HG02678 (cell line): ENCODE data around the gene PTPN4.
A peak's percentile ranks its signal among the peaks of the same experiment; 100 is the strongest.

Experiments used
- ATAC-seq: cut with Tn5 transposase; IDR thresholded peaks from one replicate; pipeline ENCODE4 v1.9.1; 2021; ENCODE audit warnings: mild to moderate bottlenecking, moderate library complexity; ENCODE audit not compliant: unreplicated experiment

Gene PTPN4

DNA sequence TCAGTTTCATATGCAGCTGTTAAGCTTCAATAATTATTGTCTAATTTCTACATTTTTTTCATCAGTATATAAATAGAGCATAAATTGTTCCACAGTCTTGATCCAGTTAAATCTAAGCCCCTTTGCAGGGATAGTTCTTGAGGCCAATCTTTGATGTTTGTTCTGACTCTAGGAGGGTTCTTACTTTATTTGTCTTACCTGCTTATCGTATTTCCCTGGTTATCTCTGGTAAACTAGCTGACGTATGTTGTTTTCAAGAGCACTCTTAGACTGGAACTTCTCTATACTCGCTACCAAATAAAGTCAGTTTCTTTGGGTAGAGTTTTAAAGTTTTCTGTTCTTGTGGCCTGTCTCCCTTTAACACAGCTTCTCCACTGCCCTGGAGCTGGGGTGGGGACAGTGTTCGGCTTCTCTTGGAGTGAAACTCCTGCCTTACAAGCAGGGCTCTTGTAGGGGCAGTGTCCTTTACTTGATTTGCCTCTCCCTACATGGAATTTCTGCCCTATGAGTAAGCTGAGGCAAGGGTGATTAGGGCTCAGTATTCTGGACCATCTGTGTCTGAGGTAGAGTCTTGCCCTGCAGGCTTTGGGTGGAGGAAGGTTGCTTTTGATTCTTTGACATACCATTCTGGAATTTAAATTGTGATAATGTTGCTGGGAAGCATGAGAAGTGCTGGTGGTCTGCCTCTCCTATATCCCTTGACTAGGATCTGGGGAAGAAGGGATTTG is 90.3 kb downstream of the PTPN4 start:
- ATAC-seq, result no peak

DNA sequence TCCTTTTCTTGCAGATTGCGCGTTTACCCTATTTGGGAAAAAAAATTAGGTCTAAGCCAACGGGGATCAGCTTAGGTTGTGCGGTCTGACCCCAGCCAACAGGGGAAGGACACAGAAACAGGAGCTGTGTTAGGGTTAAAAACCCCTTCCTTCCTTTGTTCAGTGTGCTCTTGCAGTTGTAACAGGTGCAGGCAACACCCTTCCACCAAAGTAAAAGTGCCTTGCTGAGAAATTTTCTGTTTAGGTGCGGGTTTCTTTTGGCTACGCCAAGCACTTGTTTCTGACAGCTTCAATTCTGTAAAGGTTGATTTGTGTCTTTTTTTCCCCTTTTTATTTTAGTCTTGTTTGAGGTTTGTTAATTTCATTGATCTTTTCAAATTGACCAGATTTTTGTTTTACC is 92.5 kb downstream of the PTPN4 start:
- no peak for ATAC-seq

DNA sequence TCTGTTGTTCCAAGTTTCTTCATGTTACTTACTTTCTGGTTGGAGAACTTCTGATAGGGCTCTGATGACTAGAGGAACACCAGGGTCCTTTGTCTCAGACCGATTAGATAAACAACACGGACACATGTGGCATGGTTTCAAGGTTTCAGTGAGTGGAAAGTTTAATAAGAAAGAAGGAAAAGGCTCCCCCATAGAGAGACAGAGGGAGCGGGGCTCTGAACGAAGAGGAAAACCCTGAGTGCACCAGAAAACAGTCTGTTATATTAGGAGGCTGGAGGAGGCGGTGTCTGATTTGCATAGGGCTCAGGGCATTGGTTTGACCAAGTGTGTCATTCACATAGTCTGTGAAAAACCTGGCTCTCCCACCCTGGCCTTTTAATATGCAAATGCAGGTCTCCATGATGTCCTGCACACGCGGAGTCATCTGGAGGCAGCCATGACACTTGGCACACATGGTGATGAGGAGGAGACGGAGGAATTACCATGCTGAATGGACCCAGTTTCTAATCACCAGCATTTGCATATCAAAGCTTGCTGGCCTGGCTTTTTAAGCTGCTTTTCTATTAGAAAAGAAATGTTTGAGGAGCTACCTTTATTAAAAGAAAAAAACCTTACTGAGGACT is 94.2 kb downstream of the PTPN4 start:
- ATAC-seq, result no peak

DNA sequence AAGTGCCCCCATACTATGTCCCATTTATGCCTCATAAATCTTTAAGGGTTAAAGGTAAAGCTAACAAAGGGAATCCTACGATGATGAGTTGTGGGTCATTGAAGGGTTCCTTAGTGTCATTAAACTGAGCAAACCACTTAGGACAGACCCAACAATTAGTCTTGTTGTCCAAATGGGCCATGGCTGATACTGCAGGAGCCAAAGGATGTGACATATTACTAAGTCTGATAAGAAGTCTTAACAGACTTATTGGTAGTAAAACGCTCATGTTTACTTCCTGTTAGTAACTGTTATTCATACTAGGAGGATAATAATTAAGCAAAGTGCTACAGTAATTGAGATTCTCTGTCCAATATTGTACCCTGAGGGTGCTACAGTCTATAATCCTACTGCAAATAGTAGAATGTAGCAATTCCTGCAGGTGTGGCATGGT is 96.8 kb downstream of the PTPN4 start:
- ATAC-seq, result no peak

DNA sequence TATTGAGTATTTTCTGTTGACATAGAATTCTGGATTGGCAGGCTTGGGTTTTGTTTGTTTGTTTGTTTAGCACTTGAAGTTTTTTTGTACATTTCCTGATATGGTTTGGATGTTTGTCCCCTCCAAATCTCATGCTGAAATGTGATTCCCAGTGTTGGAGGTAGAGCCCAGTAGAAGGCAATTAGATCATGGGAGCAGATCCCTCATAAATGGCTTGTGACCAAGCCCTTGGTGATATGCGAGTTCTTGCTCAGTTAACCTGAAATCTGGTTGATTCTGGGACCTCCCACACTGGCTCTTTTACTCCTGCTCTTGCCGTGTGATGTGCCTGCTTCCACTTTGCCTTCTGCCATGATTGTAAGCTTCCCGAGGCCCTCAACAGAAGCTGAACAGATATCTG is 98.0 kb downstream of the PTPN4 start:
- ATAC-seq, result no peak

DNA sequence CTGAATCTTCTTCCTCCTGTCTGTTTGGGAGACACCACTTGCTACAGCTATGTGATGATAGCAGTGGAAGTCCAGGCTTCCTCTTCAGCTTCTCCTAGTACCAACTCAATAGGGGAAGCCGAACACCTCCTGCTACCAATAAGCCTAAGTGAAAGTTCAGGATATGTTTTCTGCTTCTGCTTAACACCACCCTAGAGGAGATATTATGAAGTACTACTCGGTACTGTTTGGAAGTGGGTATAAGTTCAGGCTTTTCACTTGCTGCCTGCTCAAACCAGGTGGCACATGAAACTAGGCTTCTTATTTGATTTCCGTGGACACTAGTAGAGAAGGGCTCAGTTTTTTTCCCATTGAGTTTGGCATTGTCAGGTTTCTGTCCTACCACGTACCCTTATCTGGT is 99.8 kb downstream of the PTPN4 start:
- ATAC-seq, result no peak

DNA sequence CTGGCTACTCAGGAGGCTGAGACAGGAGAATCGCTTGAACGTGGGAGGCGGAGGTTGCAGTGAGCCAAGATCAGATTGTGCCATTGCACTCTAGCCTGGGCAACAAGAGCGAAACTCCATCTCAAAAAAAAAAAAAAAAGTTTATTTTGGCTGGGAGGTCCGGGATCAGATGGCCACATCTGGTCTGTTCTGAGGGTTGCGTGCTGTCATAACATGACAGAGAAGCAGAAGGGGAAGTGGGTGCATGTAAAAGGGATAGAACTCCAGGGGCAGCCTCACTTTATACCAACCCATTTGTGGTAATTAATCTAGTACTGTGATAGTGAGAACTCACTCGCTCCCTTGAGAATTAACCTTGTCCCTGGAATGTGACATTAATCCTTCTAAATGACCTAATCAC is 101.2 kb downstream of the PTPN4 start:
- no peak for ATAC-seq

DNA sequence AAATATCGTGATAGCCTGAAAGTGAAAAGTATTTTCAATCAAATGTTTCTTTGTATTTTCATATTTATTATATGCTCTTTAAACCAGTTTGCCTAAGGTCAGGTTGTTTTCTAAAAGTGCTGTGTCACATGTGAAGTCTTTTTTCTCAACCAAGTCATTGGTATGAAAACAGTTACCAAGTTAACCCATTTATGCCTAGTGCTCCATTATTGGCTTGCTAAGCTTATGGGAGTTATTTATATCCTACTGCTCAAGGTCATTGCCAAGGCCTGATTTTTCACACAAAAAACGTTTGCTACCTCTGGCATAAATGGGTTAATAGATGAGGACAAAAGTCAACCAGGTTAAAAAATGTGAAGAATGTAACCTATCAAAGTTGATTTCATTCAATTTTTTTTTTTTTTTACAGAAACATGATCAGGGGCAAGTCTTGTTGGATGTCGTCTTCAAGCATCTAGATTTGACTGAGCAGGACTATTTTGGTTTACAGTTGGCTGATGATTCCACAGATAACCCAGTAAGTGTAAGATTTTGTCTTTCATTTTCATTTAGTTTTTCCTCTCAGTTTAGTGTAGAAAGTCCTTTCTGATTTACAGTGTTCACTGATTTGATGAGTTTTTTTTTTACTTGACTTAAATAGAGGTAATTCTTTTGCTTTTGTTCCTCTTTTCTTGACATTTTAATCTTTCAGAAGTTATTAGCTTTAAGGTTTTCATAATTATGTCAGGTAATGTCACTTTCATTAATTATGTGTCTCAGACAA is 102.6 kb downstream of the PTPN4 start:
- ATAC-seq, result peak; percentile 81

DNA sequence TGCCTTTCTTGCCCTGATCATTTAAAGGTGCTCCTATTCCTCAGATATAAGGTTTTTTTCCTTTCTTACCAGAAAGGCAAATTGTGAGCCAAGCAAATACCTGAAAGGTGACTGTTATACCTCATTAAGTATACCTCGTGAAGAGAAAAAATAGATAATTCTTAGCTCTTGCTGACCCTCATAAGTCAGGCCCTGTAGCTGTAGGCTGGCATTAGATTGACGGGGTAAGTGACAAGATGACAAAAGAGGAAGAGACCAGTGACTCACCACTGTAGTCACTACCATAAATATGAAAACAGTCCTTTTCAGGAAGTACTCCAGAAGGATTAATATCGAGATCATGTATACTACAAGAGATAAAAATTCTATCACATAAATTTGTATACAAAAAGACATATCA is 104.6 kb downstream of the PTPN4 start:
- no peak for ATAC-seq

DNA sequence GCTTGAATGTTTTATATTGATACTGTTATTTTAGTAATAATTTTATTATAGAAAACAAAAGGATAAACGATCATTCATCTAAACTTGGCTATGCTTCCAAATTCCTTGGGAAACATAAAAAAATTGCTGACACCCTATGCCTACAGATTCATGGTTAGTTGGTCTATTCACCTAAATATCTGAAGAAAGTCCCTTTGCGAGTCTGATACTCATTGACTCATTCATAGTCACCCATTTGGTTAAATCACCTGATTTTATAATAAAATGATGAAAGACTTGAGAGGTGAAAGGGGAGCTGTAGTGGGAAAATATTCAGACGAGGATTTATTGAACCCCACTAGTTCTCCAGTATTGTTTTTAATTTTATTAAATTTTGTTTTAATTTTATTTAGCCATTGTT is 112.0 kb downstream of the PTPN4 start:
- no peak for ATAC-seq

DNA sequence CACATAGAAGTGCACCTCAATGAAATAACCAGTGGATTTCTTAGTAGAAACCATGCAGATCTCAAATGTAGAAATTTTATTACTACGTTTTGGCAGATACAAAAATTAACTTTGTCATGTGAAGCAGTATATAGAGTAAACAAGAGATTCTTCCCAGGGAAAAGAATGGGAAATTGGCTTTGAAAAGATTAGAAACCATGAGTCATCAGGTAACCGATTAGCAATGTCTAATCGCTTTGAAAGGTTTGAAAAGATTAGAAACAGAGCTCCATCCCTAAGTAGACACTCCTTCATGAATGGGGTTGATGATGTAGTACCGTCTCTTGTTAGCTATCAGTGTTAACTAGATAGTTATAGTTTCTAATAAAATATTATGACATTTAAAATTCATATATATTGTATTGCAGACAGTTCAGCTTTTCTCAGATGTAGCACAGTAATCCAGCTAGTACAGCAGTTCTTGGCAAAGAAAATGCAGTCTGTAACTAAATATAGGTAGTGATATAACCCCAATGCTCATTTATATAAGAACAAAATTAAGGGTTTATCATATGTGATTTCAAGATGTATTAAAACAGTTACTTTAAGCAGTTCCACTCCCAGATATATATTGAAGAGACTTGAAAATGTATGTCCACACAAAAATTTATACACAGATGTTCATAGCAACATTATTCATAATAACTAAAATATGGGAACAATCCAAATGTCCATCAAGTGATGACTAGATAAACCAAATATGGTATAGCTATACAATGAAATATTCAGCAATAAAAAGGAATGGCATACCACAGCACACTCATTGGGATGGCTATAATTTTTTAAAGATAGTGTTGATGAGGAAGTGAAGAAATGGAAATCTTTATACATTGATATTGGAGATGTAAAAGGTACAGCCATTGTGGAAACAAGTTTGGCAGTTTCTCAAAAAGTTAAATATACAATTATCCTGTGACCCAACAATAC is 113.9 kb downstream of the PTPN4 start:
- no peak for ATAC-seq

DNA sequence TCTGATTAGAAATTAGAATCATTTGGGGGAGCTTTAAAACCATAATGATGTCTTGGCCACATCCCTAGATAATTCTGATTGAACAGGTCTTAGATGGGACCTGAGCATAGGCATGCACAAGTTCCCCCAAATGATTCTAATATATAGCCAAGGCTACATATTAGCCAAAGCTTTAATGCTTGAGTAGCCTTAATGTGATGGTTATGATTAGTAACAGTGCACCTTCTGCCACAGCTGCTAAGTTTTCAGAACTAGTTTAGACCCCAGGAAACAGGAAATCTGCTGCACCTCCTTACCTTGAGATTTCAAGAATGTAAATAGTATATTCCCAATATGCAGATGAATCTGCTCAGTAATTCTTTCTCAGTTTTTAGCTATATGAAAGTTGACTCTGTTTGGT is 119.8 kb downstream of the PTPN4 start:
- ATAC-seq, result peak; percentile 81

DNA sequence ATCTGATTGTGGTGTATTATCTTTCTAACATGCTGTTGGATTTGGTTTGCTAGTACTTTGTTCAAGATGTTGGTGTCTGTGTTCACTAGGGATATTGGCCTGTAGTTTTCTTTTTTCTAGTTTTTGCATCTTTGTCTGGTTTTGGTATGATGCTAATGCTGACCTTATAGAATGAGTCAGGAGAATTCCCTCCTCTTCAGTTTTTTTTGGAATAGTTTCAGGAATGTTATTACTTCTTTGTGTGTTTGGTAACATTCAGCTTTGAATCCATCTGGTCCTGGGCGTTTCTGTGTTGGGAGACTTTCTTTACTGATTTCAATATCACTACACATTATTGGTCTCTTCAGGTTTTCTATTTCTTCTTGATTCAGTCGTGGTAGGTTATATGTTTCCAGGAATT is 129.0 kb downstream of the PTPN4 start:
- ATAC-seq, result no peak

DNA sequence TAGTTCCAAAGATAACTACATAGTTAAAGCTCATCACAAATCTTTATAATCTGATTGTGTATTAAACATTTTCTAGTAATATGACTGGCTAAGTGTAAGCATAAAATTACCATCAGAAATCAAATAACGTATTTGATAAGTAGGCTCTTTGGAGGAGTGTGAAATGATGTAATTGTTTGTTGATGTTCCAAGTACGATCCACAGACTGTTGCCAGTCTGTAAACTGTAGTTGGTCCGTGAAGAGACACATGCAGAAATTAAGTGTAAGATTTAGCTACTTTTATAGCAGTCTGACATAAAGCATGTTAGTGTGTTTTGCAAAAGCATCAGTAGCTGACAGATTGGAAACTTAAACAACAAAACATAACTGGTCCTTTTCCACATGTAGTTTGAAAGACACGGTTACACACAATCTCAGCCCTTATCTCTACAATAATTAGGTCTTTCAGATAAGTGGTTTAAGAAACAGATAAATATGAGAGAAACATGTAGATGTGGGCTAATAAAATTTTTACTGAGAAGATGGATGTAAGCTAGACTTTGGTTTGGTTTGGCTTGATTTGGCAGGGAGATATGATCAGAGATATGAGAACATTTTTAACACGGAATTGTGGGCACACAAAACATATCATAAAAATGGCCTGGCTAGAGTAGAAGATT is 138.1 kb downstream of the PTPN4 start:
- ATAC-seq, result no peak

DNA sequence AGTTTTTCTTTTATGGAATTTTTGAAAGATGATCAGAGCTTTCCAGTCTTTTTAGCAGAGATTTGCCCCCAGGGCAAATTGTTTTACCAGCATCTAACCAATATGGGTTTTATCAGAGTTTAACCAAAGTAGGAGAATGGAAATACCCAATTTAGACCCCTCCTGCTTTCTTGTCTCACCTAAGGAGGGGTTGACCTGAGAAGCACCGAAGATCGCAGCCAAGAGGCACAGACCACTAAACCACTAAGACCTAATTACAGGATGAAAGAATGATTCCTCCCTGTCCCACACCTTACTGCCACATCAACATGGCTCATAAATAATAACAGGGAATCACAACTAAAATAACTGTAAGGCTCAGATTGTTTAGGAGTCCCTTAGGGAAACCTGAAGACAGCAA is 141.3 kb downstream of the PTPN4 start:
- no peak for ATAC-seq

DNA sequence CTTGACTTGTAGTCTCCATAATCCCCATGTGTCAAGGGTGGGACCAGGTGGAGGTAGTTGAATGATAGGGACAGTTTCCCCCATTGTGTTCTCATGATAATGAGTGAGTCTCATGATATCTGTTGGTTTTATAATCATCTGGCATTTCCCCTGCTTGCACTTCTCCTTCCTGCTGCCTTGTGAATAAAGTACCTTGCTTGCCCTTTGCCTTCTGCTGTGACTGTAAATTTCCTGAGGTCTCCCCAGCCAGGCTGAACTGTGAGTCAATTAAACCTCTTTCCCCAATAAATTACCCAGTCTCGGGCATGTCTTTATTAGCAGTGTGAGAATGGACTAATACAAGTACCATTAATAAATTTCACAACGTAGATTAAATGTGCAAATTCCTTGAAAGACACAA is 150.8 kb downstream of the PTPN4 start:
- no peak for ATAC-seq

DNA sequence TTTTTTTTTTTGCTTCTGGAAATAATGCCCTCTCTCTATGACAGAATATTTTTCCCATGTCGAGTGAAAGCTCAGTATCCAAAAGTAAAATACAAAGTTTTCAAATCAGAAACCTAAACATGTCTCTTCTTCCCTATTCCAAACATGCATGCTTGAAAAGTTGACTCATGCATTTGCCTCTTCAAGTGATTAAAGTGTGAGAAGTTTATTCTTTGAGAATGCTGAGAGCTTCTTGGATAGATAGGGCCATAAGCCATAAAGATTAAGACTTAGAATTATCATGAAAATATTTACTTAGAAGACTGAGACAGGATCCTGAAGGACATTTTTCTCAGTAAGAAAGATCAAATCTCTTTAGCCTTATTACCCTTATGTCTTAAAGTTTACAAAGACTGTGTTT is 154.5 kb downstream of the PTPN4 start:
- no peak for ATAC-seq

DNA sequence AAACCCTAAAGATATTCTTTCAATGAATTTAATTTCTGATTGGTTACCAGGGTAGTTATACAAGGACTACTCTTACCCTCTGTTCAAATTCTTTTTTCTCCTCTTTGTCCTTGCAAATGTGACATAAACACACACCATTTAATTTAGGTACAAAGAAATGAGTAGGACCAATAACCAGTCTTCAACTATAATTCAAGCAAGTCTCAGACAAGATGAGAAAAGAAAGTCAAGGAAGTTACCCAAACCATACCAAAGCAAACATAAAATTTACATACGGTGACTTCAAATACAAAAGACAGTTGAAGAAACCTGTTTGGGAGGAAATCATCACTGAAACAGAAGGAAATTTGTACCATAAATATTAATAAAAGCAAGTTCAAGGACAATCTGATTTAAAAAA is 162.1 kb downstream of the PTPN4 start:
- ATAC-seq, result no peak

DNA sequence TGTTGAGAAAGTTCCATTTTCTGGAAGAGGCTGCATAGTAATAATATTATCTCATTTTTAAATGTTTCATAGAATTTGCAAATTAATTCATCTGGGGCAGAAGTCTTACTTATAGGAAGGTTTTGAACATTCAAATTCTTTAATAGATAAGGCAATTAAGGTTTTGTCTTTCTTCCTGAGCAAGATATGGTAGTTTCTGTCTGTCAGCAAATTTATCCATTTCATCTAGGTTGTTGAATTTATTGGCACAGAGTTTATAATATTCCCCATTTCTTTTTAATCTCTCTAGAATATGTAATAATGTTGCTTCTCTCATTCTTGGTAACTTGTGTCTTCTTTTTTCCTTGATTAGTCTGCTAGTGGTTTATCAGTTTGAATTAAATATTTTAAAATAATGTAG is 163.0 kb downstream of the PTPN4 start:
- no peak for ATAC-seq

DNA sequence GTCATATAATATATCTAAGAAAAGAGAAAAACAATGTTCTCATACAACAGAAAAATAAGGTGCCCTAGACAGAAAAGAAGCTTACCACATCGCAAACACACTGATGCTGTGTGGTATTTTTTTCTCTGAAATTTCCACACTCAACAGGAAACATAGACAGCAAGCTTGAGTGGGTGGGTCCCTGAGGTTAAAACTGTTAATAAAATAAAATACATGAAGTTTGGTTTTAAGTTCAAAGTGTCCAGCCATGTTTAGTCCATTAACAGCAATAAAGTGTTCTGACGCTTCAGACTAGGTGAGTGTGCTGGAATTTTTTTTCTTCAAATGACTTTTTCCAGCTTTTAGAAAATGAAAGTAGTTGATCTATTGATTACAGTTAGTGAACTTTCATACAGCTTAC is 169.8 kb downstream of the PTPN4 start:
- ATAC-seq, result no peak
